ENCODE measurements around the gene MYO3B.

The MYO3B gene

GRCh38 chr2:170177950-170178781 is at the start of gene MYO3B:
Gene MYO3B (plus strand): TSS chr2:170178147. CDS start chr2:170178288, 141 bp downstream.
- no peak for DNase-seq (ENCODE audit: insufficient read length, low spot score)
- TF ChIP-seq CTCF (IDR thresholded peaks at IDR 0.05; ENCODE audit: insufficient read depth, missing control alignments), result no peak
- FAIRE-seq, result peak; percentile 100

- FAIRE-seq (no peak), DNase-seq (ENCODE audit: insufficient read length, low spot score) (no peak)
- no peak for TF ChIP-seq CTCF (IDR thresholded peaks at IDR 0.05; ENCODE audit: insufficient read depth, missing control alignments)
Measured at GRCh38 chr2:170139276-170139967, 38.5 kb upstream of the MYO3B start.

- DNase-seq (ENCODE audit: insufficient read length, low spot score), result no peak
- FAIRE-seq, result no peak
- no peak for TF ChIP-seq CTCF (IDR thresholded peaks at IDR 0.05; ENCODE audit: insufficient read depth, missing control alignments)
Measured at GRCh38 chr2:170140561-170140960, 37.4 kb upstream of the MYO3B start.

GRCh38 chr2:170141865-170142264 is 36.1 kb upstream of the MYO3B start:
- no peak for DNase-seq (ENCODE audit: insufficient read length, low spot score)
- no peak for TF ChIP-seq CTCF (IDR thresholded peaks at IDR 0.05; ENCODE audit: insufficient read depth, missing control alignments)
- no peak for FAIRE-seq

- FAIRE-seq, result no peak
- TF ChIP-seq CTCF (IDR thresholded peaks at IDR 0.05; ENCODE audit: insufficient read depth, missing control alignments), result no peak
- no peak for DNase-seq (ENCODE audit: insufficient read length, low spot score)
Measured at GRCh38 chr2:170142502-170142901, 35.4 kb upstream of the MYO3B start.

GRCh38 chr2:170143045-170143717 is 34.8 kb upstream of the MYO3B start:
- TF ChIP-seq CTCF (IDR thresholded peaks at IDR 0.05; ENCODE audit: insufficient read depth, missing control alignments), result no peak
- DNase-seq (ENCODE audit: insufficient read length, low spot score) (no peak), FAIRE-seq (no peak)
